Body of pancreas (tissue), 4 donors: ENCODE measurements around the gene MNT. TPM values are rescaled to one million over a fixed set of nuclear protein-coding genes. Genes with fewer than 3 reads are reported as not detected.
A peak's percentile ranks its signal among the peaks of the same experiment; 100 is the strongest.
"Not testable (repeated sequence)": the region's sequence is repeated elsewhere in the genome, so short reads cannot be mapped to it uniquely, and the experiment has no call there.

ENCODE experiments used
- ATAC-seq: fragments of 150-250 bp; one replicate; pipeline ENCODE4 v1.9.1; 2016
- DNase-seq, 4 donors: peaks; one replicate each; pipeline ENCODE4 v3.0.0-alpha.2; 2019
- H3K27ac ChIP-seq, 4 donors: fragments of 200-600 bp; sonication (generic); 1 replicate in 3 of 4; 2 replicates in 1 of 4; pipeline versions ENCODE4 v1.5.1 to v1.6.1; 2016 to 2019; ENCODE audit warnings: mild to moderate bottlenecking in 1 of 4, mixed read lengths in 1 of 4, moderate library complexity in 1 of 4
- H3K27me3 ChIP-seq, 2 donors: fragments of 200-600 bp; sonication (generic); one replicate each; pipeline ENCODE4 v1.6.0; 2016; ENCODE audit warnings: mild to moderate bottlenecking in 1 of 2
- H3K36me3 ChIP-seq, 2 donors: fragments of 200-600 bp; sonication (generic); replicated peaks in 1 of 2; 2 replicates each; pipeline ENCODE4 v1.5.1; 2016; ENCODE audit warnings: low read depth in 2 of 2; ENCODE audit not compliant: insufficient read depth in 1 of 2
- H3K4me1 ChIP-seq: fragments of 200-600 bp; sonication (generic); one replicate; pipeline ENCODE4 v1.6.0; 2016
- H3K4me3 ChIP-seq, 2 donors: fragments of 200-600 bp; sonication (generic); 1 replicate in 1 of 2; 2 replicates in 1 of 2; pipeline ENCODE4 v1.5.1; 2016 to 2019
- H3K9me3 ChIP-seq, 3 donors: fragments of 200-600 bp; sonication (generic); 1 replicate in 2 of 3; 2 replicates in 1 of 3; pipeline ENCODE4 v1.5.1; 2016
- CTCF ChIP-seq, 7 experiments: fragments of 450-650 bp in 4 of 7; fragments of 200-600 bp in 3 of 7; sonication (generic) in 3 of 7; IDR thresholded peaks; one replicate each; pipeline ENCODE4 v1.5.1; 2016 to 2019; ENCODE audit warnings: antibody characterized with exemption in 7 of 7
- POLR2A ChIP-seq, 3 donors: fragments of 450-650 bp; IDR thresholded peaks; one replicate each; pipeline ENCODE4 v1.6.1; 2016; ENCODE audit warnings: antibody characterized with exemption in 3 of 3, mild to moderate bottlenecking in 2 of 3
- WGBS, 2 donors: methylation state at CpG; one replicate each; pipeline ENCODE4 v1.1.5; 2017; 5-methylcytosine and 5-hydroxymethylcytosine counted together
- intact Hi-C: fragments of 100-400 bp; cut with DNase I; formaldehyde crosslinking; loops from one replicate; pipeline ENCODE4 v1.15.1; 2023
- total RNA-seq, 2 donors: library from RNA; depleted of rRNA; stranded (reverse); fragments of >200 nt; gene quantifications; one replicate each; pipeline ENCODE4 v1.1.0, GENCODE V29; 2016

The MNT gene
- total RNA-seq = 10 to 100 TPM in 1 of 2 donors, 1 to 10 TPM in 1; 5.4 to 12.2 TPM

- intact Hi-C loops = no loop called here
- no peaks in the 10 kb centered on the region for H3K36me3 ChIP-seq
- H3K27me3 ChIP-seq = no peaks in the 10 kb centered on the region
- ATAC-seq (peak; percentile 57), DNase-seq (peak; percentile 92 to 96 (median 95))
- H3K4me1 ChIP-seq = peaks cover 71% of the 10 kb centered on the region
- 0 to 1% methylated on average over 24 to 31 of the region's 51 CpGs for WGBS, 2 donors
- peak within 1 kb of the TSS; percentile 93 to 100 (median 98) for H3K27ac ChIP-seq
- TF ChIP-seq POLR2A (IDR thresholded peaks at IDR 0.05) = peak; percentile 66 to 74 (median 67)
- TF ChIP-seq CTCF (IDR thresholded peaks at IDR 0.05) = peak in 3 of 7 experiments; percentile 19 to 34 (median 33)
- no peaks in the 10 kb centered on the region for H3K9me3 ChIP-seq
- peak within 1 kb of the TSS; percentile 56 to 70 for H3K4me3 ChIP-seq
Measured at GRCh38 chr17:2400877-2401425, at the start of gene MNT. Gene MNT, minus strand, starts transcription at chr17:2401060. Its CDS starts 348 bp downstream, at chr17:2400712.

GRCh38 chr17:2450016-2450650, 49.3 kb upstream of the MNT start:
- DNase-seq = no peak
- Histone ChIP-seq H3K4me3 (no peak overlapping the region), H3K36me3 (no peaks in the 10 kb centered on the region), H3K27me3 (no peaks in the 10 kb centered on the region), H3K4me1 (peaks cover 14% of the 10 kb centered on the region), H3K9me3 (no peaks in the 10 kb centered on the region), H3K27ac (no peak overlapping the region)
- intact Hi-C loops = no loop called here
- WGBS, 2 donors = 58 to 60% methylated on average over 5 of the region's 5 CpGs
- no peak for TF ChIP-seq POLR2A (IDR thresholded peaks at IDR 0.05)
- TF ChIP-seq CTCF (IDR thresholded peaks at IDR 0.05) = no peak
- ATAC-seq = no peak

GRCh38 chr17:2449486-2449885, 48.6 kb upstream of the MNT start:
- Histone ChIP-seq H3K36me3 (no peaks in the 10 kb centered on the region), H3K9me3 (no peaks in the 10 kb centered on the region), H3K4me1 (peaks cover 14% of the 10 kb centered on the region), H3K27me3 (no peaks in the 10 kb centered on the region), H3K4me3 (no peak overlapping the region), H3K27ac (no peak overlapping the region)
- no peak for TF ChIP-seq POLR2A (IDR thresholded peaks at IDR 0.05)
- TF ChIP-seq CTCF (IDR thresholded peaks at IDR 0.05) = no peak
- WGBS, 2 donors = 60 to 64% methylated on average over 2 of the region's 2 CpGs
- ATAC-seq = no peak
- no peak for DNase-seq
- intact Hi-C loops = no loop called here

- ATAC-seq, H3K9me3 ChIP-seq, H3K36me3 ChIP-seq, H3K27ac ChIP-seq, DNase-seq, H3K4me3 ChIP-seq, intact Hi-C loops, H3K27me3 ChIP-seq: not testable (repeated sequence)
- no CpG with 5 or more reads among the region's 29 CpGs for WGBS, 2 donors
- peaks cover 14% of the 10 kb centered on the region for H3K4me1 ChIP-seq
Measured at GRCh38 chr17:2447479-2447878, 46.6 kb upstream of the MNT start.

GRCh38 chr17:2445638-2446037, 44.8 kb upstream of the MNT start:
- H3K27me3 ChIP-seq = no peaks in the 10 kb centered on the region
- peaks cover 0 to 3% of the 10 kb centered on the region in 2 donors for H3K36me3 ChIP-seq
- H3K27ac ChIP-seq = no peak overlapping the region
- no peak overlapping the region for H3K4me3 ChIP-seq
- no peaks in the 10 kb centered on the region for H3K9me3 ChIP-seq
- H3K4me1 ChIP-seq = peaks cover 14% of the 10 kb centered on the region
- DNase-seq (no peak), ATAC-seq (no peak)
- no peak for TF ChIP-seq POLR2A (IDR thresholded peaks at IDR 0.05)
- TF ChIP-seq CTCF (IDR thresholded peaks at IDR 0.05) = no peak
- WGBS, 2 donors = 96 to 100% methylated on average over 1 of the region's 1 CpG
- intact Hi-C loops = no loop called here
